GM23338 (cell line): ENCODE measurements around the gene SBK3. TPM values are rescaled to one million over a fixed set of nuclear protein-coding genes. Genes with fewer than 3 reads are reported as not detected.

Experiments
- ATAC-seq: fragments of 200-7000 bp; cut with Tn5 transposase; 3 replicates; pipeline ENCODE4 v1.9.1; 2020
- DNase-seq: peaks from one replicate; pipeline ENCODE4 v3.0.0-alpha.2; 2015; ENCODE audit warnings: low spot score
- H2AFZ ChIP-seq: fragments of 200-600 bp; sonication (generic); 2 replicates; pipeline ENCODE4 v1.8.0; 2016; ENCODE audit warnings: antibody characterized with exemption, mild to moderate bottlenecking, moderate library complexity
- H3F3A ChIP-seq: fragments of 200-600 bp; sonication (generic); replicated peaks from 2 replicates; pipeline ENCODE4 v1.8.0; 2017; ENCODE audit warnings: antibody characterized with exemption, mixed run types, low read depth
- H3K27ac ChIP-seq: fragments of 200-600 bp; sonication (generic); 2 replicates; pipeline ENCODE4 v1.6.1; 2016; ENCODE audit warnings: low read depth
- H3K27me3 ChIP-seq: fragments of 200-600 bp; sonication (generic); 2 replicates; pipeline ENCODE4 v1.8.0; 2016; ENCODE audit warnings: mild to moderate bottlenecking, mixed run types, moderate library complexity; ENCODE audit not compliant: insufficient read depth
- H3K36me3 ChIP-seq: fragments of 200-600 bp; sonication (generic); 2 replicates; pipeline ENCODE4 v1.8.0; 2016; ENCODE audit warnings: mild to moderate bottlenecking; ENCODE audit not compliant: insufficient read depth
- H3K4me1 ChIP-seq: fragments of 200-600 bp; sonication (generic); 2 replicates; pipeline ENCODE4 v1.8.0; 2016; ENCODE audit warnings: mild to moderate bottlenecking, moderate library complexity; ENCODE audit not compliant: insufficient read depth
- H3K4me2 ChIP-seq: fragments of 200-600 bp; sonication (generic); 2 replicates; pipeline ENCODE4 v1.7.1; 2017; ENCODE audit warnings: mixed run types
- H3K4me3 ChIP-seq: fragments of 200-600 bp; sonication (generic); 2 replicates; pipeline ENCODE4 v1.6.1; 2016; ENCODE audit warnings: mixed run types
- H3K79me2 ChIP-seq: fragments of 200-600 bp; sonication (generic); replicated peaks from 2 replicates; pipeline ENCODE4 v1.8.0; 2017; ENCODE audit warnings: mild to moderate bottlenecking; ENCODE audit not compliant: insufficient read depth
- H3K9me2 ChIP-seq: fragments of 200-600 bp; sonication (generic); 2 replicates; pipeline ENCODE4 v1.8.0; 2017; ENCODE audit not compliant: insufficient read depth
- H4K20me1 ChIP-seq: fragments of 200-600 bp; sonication (generic); replicated peaks from 2 replicates; pipeline ENCODE4 v1.8.0; 2017; ENCODE audit warnings: mild to moderate bottlenecking; ENCODE audit not compliant: insufficient read depth
- H3K27ac Mint-ChIP-seq: 2 replicates; pipeline ENCODE4 v1.8.0; 2020; ENCODE audit warnings: inconsistent platforms, mild to moderate bottlenecking, moderate library complexity, mixed read lengths
- H3K27me3 Mint-ChIP-seq: 3 replicates; pipeline ENCODE4 v1.8.0; 2022; ENCODE audit warnings: low read depth, mild to moderate bottlenecking, moderate library complexity, mixed read lengths, inconsistent platforms; ENCODE audit not compliant: insufficient read depth, poor library complexity
- H3K36me3 Mint-ChIP-seq: 3 replicates; pipeline ENCODE4 v1.8.0; 2021; ENCODE audit warnings: low read depth, mild to moderate bottlenecking, inconsistent platforms, moderate library complexity, mixed read lengths
- H3K4me1 Mint-ChIP-seq: 3 replicates; pipeline ENCODE4 v1.8.0; 2020; ENCODE audit warnings: mild to moderate bottlenecking, inconsistent platforms, mixed read lengths
- H3K4me3 Mint-ChIP-seq: 3 replicates; pipeline ENCODE4 v1.8.0; 2021; ENCODE audit warnings: moderate library complexity, mild to moderate bottlenecking, inconsistent platforms, mixed read lengths
- H3K9me3 Mint-ChIP-seq: 3 replicates; pipeline ENCODE4 v1.8.0; 2020; ENCODE audit warnings: moderate library complexity, mild to moderate bottlenecking, inconsistent platforms, mixed read lengths
- CREB1 ChIP-seq: fragments of 250-450 bp; sonication (Bioruptor Pico); IDR thresholded peaks from 2 replicates; pipeline ENCODE4 v1.5.0; 2020; ENCODE audit warnings: low read depth, mild to moderate bottlenecking, moderate library complexity
- CTCF ChIP-seq, 2 experiments: fragments of 200-600 bp in 1 of 2; sonication (generic) in 1 of 2; conservative IDR thresholded peaks; 2 replicates each; pipeline versions ENCODE4 v1.5.1 to v1.6.1; 2016 to 2017; ENCODE audit warnings: antibody characterized with exemption in 2 of 2, low read depth in 2 of 2, mild to moderate bottlenecking in 2 of 2, moderate library complexity in 1 of 2
- ETS1 ChIP-seq: IDR thresholded peaks from 2 replicates; pipeline ENCODE4 v1.6.1; 2016; ENCODE audit warnings: antibody characterized with exemption
- EZH2 ChIP-seq: fragments of 200-600 bp; sonication (generic); IDR thresholded peaks from one replicate; pipeline ENCODE4 v1.8.0; 2017; ENCODE audit warnings: antibody characterized with exemption, mild to moderate bottlenecking, low read depth; ENCODE audit not compliant: unreplicated experiment
- EZH2phosphoT487 ChIP-seq: fragments of 200-600 bp; sonication (generic); IDR thresholded peaks from one replicate; pipeline ENCODE4 v1.8.1; 2018; ENCODE audit warnings: antibody characterized with exemption; ENCODE audit not compliant: unreplicated experiment
- JUNB ChIP-seq: IDR thresholded peaks from one replicate; pipeline ENCODE4 v1.6.1; 2016; ENCODE audit warnings: antibody characterized with exemption; ENCODE audit not compliant: unreplicated experiment
- NANOG ChIP-seq: IDR thresholded peaks from 2 replicates; pipeline ENCODE4 v1.6.1; 2016; ENCODE audit warnings: antibody characterized with exemption, borderline replicate concordance
- STAT1 ChIP-seq: IDR thresholded peaks from one replicate; pipeline ENCODE4 v1.6.1; 2016; ENCODE audit warnings: antibody characterized with exemption; ENCODE audit not compliant: unreplicated experiment
- ZNF331 ChIP-seq: fragments of 250-450 bp; sonication (Bioruptor Pico); IDR thresholded peaks from 2 replicates; pipeline ENCODE4 v1.5.0; 2020; ENCODE audit warnings: low read depth, mild to moderate bottlenecking, moderate library complexity
- ZNF462 ChIP-seq: fragments of 250-450 bp; sonication (Bioruptor Pico); IDR thresholded peaks from 2 replicates; pipeline ENCODE4 v1.5.0; 2020; ENCODE audit warnings: mild to moderate bottlenecking, moderate library complexity
- polyA plus RNA-seq: library from polyadenylated mRNA; unstranded; fragments of >200 nt; fragmentation: Nextera tagmentation; extraction: Ambion mirVana; gene quantifications from 2 replicates; pipeline ENCODE4 v1.2.1, GENCODE V29; 2016
- total RNA-seq: library from RNA; depleted of rRNA; stranded (reverse); fragments of >200 nt; shearing (Covaris generic); gene quantifications from 2 replicates; pipeline ENCODE4 v1.2.3, GENCODE V29; 2014
- TF ChIP-seq, protein P1 (sequence below): IDR thresholded peaks from one replicate; pipeline ENCODE4 v1.6.1; 2018; ENCODE audit warnings: antibody characterized with exemption; ENCODE audit not compliant: unreplicated experiment

SBK3 gene
- total and polyA plus RNA-seq, 2 experiments from 2014 or later, result 0.27 to 0.94 TPM

- Histone ChIP-seq H3K4me2 (no peak overlapping the region), H3K36me3 (no peaks in the 10 kb centered on the region), H3K27me3 (no peaks in the 10 kb centered on the region), H3F3A (0 out of 2 replicates have a peak, but pooled peaks cover 7% of the 10 kb centered on the region), H4K20me1 (no peaks in the 10 kb centered on the region), H3K9me2 (no peaks in the 10 kb centered on the region), H2AFZ (no peak overlapping the region), H3K79me2 (no peaks in the 10 kb centered on the region), H3K4me3 (no peak overlapping the region), H3K27ac (no peak overlapping the region), H3K4me1 (peaks cover 7% of the 10 kb centered on the region; the same call in 1 of the 2 replicates)
- Mint-ChIP-seq H3K27ac (no peak overlapping the region), H3K36me3 (no peaks in the 10 kb centered on the region), H3K4me3 (no peak overlapping the region), H3K4me1 (peaks cover 6% of the 10 kb centered on the region; the same call in 2 of the 3 replicates), H3K27me3 (peaks cover 15% of the 10 kb centered on the region), H3K9me3 (no peaks in the 10 kb centered on the region; the same call in 2 of the 3 replicates)
- TF ChIP-seq CTCF (conservative IDR thresholded peaks at IDR 0.05; ENCODE audit: low read depth in 2 of 2) (no peak), EZH2phosphoT487 (no peak), ZNF462 (CRISPR knock-in tag) (no peak), EZH2 (no peak), CREB1 (CRISPR knock-in tag) (no peak), ETS1 (no peak), NANOG (no peak), ZNF331 (no peak), STAT1 (no peak), JUNB (no peak)
- TF ChIP-seq, protein P1, sequence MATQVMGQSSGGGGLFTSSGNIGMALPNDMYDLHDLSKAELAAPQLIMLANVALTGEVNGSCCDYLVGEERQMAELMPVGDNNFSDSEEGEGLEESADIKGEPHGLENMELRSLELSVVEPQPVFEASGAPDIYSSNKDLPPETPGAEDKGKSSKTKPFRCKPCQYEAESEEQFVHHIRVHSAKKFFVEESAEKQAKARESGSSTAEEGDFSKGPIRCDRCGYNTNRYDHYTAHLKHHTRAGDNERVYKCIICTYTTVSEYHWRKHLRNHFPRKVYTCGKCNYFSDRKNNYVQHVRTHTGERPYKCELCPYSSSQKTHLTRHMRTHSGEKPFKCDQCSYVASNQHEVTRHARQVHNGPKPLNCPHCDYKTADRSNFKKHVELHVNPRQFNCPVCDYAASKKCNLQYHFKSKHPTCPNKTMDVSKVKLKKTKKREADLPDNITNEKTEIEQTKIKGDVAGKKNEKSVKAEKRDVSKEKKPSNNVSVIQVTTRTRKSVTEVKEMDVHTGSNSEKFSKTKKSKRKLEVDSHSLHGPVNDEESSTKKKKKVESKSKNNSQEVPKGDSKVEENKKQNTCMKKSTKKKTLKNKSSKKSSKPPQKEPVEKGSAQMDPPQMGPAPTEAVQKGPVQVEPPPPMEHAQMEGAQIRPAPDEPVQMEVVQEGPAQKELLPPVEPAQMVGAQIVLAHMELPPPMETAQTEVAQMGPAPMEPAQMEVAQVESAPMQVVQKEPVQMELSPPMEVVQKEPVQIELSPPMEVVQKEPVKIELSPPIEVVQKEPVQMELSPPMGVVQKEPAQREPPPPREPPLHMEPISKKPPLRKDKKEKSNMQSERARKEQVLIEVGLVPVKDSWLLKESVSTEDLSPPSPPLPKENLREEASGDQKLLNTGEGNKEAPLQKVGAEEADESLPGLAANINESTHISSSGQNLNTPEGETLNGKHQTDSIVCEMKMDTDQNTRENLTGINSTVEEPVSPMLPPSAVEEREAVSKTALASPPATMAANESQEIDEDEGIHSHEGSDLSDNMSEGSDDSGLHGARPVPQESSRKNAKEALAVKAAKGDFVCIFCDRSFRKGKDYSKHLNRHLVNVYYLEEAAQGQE, result no peak
- ATAC-seq (no peak), DNase-seq (no peak)
Measured at GRCh38 chr19:55536366-55536765, 9.0 kb downstream of the SBK3 start.
